Stimulated activated CD8-positive, alpha-beta memory T cell treated with anti-CD3 and anti-CD28 coated beads, Interleukin-2, amount 100 ng/mL, for 1 hour (primary cell): ENCODE data around the gene MYO1A.
"Not testable (repeated sequence)": the region's sequence is repeated elsewhere in the genome, so short reads cannot be mapped to it uniquely, and the experiment has no call there.

Experiments
- DNase-seq, 2 donors: peaks; one replicate each; pipeline ENCODE4 v3.0.0-alpha.2; 2020; ENCODE audit warnings: low read depth in 2 of 2

MYO1A gene

GRCh38 chr12:57087691-57088353, 37.9 kb upstream of the MYO1A start:
- peak; percentile 41 to 69 for DNase-seq

DNA sequence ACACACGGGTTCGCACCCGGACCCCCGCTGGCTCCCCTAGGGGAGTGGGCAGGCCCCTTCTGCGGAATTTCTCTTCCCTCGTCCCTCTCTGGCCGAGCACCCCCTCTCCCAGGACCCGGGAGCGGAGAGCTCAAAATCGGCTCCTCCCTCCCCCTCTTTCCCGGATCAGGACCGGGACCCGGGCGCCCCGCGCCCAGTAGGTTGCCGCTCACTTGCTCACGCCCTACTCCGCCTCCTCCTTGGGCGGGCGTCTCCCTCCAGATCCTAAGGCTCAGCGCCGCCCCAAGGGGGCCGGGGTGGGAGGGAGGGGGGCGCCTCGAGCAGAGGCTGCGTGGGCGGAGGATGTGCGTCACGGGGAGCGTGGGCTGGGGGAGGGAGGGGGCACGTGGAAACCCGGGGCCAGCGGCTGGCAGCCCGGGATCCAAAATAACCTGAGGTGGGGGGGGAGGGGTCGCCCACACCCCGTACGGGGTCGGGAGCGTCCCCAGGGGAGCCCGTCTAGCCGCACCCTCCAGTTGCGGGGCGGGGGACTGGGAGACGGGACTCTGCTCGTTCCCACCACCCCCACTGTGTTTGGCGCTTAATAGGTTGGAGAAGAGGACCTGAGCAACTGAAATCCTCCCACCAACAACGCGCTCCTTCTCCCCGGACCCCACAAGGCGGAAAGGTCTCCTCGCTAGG, 37.2 kb upstream of the MYO1A start:
- peak; percentile 90 to 96 for DNase-seq

- no peak for DNase-seq
Observed at GRCh38 chr12:57086493-57087009, 36.6 kb upstream of the MYO1A start.

DNA sequence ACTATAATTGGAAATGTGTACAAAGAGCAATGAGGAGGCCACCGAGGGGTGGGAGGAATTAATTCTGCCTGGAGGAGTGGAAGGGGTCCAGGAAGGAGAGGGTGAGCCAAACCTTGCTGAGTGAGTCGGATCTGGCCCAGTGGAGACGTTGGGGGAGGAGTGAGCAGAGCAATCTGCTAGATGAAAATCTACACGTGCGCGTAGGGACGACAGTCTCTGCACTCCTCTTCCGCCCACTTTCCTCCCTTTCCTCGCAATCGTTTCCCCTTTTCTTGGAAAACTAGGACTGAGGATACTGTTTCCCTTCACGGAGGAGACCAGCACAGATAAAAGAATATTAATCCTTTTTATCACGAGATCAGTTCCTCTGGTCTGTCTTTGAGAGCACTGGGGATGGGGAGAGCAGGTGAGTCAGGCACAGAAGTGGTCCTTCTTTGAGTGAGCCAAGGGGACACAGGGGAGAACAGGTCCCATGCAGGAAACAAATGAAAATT, 36.1 kb upstream of the MYO1A start:
- no peak for DNase-seq

- DNase-seq = no peak
Observed at GRCh38 chr12:57080855-57081254, 30.9 kb upstream of the MYO1A start.

DNA sequence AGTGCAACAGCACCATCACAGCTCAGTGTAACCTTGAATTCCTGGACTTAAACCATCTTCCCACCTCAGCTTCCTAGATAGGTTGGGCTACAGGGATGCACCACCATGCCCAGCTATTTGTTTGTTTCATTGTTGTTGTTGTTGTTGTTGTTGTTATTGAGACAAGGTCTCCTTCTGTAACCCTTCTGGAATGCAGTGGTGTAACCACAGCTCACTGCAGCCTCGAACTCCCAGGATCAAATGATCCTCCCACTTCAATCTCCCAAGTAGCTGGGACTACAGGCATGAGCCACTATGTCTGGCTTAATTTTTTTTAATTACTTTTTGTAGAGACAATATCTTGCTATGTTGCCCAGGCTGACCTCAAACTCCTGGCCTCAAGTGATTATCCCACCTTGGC, 29.9 kb upstream of the MYO1A start:
- no peak for DNase-seq

- DNase-seq = peak; percentile 81 to 86
Observed at GRCh38 chr12:57078519-57079404, 28.8 kb upstream of the MYO1A start, which contains the start of gene NEMP1. Gene NEMP1 (minus strand): TSS chr12:57078791. CDS start chr12:57078745, 46 bp downstream.

DNA sequence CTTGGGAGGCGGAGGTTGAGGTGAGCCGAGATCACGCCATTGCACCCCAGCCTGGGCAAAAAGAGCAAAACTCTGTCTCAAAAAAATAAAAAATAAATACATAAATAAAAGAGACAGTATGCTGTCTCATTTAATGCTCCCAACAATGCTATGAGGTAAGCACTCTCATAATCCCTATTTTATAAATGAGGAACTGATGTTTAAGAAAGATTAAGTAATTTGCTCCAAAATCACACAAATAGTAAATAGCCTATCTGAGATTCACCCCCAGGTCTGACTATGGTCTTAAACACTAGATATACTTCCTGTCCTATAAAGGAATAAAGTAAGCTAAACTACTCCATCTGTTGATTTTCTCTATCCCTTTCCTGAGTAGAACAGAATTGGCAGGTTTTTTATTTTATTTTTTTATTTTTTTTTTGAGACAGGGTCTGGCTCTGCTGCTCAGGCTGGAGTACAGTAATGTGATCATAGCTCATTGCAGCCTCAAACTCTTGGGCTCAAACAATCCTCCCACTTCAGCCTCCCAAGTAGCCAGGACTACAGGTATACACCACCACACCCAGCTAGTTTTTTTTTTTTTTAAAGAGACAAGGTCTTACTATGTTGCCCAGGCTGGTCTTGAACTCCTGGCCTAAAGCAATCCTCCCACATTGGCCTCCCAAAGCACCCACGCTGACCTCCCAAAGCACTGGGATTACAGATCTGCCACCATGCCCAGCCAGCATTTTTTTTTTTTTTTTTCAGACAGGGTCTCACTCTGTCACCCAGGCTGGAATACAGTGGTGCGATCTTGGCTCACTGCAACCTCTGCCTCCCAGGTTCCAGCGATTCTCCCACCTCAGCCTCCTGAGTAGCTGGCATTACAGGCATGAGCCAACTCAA, 23.9 kb upstream of the MYO1A start:
- not testable (repeated sequence) for DNase-seq

GRCh38 chr12:57072661-57073060, 22.7 kb upstream of the MYO1A start:
- no peak for DNase-seq

GRCh38 chr12:57069523-57069922, 19.6 kb upstream of the MYO1A start:
- DNase-seq = no peak

DNA sequence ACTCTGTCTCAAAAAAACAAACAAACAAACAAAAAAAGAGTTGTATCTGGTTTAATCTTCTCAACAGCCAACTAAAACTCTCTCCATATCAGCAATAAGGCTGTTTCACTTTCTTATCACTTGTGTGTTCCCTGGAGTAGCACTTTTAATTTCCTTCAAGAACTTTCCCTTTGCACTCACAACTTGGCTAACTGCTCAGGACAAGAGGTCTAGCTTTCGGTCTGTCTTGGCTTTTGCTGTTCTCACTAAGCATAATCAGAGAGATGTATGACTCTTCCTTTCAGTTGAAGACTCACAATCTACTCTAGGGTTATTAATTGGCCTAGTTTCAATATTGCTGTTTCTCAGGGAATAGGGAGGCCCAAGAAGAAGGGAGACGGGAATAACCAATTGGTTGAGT, 16.3 kb upstream of the MYO1A start:
- DNase-seq = no peak

GRCh38 chr12:57063991-57064685, 14.2 kb upstream of the MYO1A start:
- no peak for DNase-seq

DNA sequence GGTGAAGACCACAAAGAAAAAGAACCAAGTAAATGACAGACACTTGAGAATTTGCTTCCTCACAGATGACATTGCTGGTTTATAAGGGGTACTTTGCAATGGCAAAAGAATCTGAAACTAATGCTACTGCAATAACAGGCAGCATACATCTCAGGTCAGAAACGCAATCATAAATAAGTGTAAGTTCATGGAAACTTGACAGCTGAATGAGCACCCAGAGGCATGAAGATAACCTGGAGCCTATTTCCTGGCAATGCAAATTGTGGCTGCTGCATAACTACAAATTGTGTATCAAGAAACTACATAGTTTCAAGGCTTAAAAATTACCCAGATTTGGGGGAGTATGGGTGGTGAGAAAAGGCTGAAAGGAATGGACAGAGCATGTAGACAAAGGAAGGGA, 8.5 kb upstream of the MYO1A start:
- no peak for DNase-seq

DNA sequence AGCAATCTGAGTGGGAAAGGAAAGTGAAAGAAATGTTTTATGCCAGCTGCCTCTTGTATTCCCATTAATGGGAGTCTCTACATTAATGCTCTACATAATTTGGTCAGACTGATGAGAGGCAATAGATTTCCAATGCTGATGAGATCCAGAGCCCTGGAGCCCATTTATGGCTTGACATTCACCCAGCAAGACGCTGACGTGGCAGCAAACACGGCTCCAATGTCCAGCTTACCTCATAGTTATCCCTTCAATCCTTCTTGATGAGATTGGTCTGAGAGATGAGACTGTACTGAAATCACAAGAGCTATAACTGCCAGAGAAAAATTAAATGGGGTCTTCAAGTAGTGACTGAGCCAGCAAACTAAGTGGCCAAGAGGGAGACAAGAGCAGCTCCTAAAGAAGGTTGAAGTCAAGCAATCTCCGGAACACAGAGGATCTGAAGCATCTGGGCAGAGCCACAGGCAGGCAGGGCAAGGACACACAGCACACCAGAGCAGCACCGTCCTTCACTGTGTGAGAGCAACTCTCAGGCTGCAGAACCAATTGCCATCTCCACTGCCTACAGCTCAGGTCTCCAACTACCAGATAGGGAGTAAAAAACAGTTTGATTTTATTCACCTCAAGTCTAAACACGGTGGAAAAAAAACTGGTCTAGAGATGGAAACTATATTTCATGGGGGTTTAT, 7.3 kb upstream of the MYO1A start:
- DNase-seq = no peak

- DNase-seq = no peak
Observed at GRCh38 chr12:57055824-57056223, 5.9 kb upstream of the MYO1A start.

- DNase-seq = not testable (repeated sequence)
Observed at GRCh38 chr12:57053901-57054300, 4.0 kb upstream of the MYO1A start.

GRCh38 chr12:57053146-57053545, 3.2 kb upstream of the MYO1A start:
- not testable (repeated sequence) for DNase-seq

DNA sequence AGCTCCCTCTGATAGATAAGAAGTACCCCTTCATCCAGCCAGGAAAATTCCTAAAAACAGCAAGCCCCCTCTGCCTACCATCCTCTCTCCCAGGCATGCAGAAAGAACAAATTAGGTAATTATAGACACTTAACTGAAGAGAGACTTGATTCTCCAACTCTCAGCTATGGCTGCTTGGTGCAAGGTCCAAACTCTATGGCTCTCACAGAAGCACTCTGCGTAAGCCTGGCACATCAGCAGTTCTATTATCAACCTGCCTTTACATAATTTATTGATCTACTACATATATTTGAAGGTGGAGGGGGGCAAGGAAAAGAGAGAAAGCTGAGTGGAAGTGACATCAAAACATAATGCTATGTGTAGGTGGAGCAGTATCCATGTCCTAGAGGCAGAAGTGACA, 1.1 kb upstream of the MYO1A start:
- DNase-seq = no peak

- DNase-seq = no peak
Observed at GRCh38 chr12:57049119-57049446, 846 bp downstream of the MYO1A start.
